ENCODE data around the gene SLC16A4. TPM values are rescaled to one million over a fixed set of nuclear protein-coding genes. Genes with fewer than 3 reads are reported as not detected.

SLC16A4 gene
- total RNA-seq, 1 donor from 2014 or later = 1.2 TPM

DNA sequence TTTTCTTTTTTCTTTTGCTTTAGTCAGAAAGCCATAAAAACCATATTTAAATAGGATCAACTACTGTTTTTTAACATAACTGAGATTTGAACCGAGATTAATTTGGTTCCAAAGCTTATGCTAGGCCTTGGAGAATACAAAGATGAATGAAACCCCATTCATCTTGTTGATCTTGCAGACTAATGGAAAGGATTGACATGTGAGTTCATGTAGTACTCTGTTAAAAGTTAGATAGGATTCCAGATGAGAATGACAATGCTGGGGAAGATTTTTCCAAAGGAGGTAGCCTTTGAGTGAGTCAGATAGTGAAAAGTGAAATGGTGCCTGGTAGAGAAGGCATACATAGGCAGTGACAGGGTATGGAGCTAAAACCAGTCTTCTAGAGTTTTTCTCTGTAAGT, 29.0 kb downstream of the SLC16A4 start:
- no peak for DNase-seq (ENCODE audit: extremely low read depth, low read depth, low spot score)

DNA sequence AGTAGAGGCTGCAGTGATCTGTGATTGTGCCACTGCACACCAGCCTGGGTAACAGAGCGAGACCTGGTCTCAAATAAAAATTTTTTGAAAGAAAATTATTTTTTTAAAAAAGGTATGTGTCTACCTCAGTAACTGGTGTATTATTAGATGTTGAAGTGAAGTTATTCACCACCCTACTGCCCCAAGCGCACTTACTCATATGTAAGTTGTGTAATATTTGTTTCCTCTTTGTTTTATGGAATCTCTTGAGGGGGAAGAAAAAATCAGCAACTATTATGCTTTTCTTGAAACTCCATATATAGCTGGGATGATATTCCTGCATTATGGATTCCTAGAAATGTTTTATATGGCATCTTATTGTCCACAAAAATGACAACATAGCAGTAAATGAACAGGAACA, 30.4 kb downstream of the SLC16A4 start:
- DNase-seq (ENCODE audit: extremely low read depth, low read depth, low spot score) = no peak

DNA sequence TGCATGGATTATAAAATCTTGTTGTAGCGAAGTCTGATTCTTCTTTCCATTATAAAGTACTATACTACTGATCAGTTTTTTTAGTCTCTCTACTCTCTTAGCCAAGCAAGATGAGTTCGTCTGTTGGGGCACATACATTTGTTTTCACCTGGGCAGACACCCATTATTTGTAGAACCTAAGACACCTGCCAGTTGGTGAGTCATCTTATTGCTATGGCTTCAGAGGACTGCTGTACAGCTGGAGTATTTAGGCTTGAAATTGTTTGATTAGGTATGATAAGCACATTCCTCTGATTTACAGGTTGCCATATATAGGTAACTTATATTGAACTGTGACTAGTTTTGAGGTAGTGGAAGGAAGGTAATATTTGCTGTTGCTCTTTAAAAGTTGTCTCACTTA, 34.4 kb downstream of the SLC16A4 start:
- no peak for DNase-seq (ENCODE audit: extremely low read depth, low read depth, low spot score)

DNA sequence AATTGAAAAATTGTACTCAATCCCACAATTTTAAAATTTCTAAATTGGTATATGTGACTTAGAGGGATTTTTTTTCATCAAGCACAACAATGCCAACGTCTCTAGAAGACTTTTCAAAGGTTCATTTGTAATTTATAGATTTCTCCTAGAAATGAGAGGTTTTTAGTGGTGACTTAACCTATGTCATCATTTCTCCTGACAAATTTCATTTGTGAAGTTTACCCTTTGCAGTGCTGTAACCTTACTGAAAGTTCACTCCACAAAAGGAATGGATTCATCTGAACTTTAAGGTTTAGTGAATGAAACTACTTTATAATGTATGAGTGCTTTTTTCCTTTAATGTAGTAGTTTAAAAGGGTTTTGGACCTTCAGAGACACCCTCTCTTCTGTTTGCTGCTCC, 35.5 kb downstream of the SLC16A4 start:
- DNase-seq (ENCODE audit: extremely low read depth, low read depth, low spot score) = no peak

DNA sequence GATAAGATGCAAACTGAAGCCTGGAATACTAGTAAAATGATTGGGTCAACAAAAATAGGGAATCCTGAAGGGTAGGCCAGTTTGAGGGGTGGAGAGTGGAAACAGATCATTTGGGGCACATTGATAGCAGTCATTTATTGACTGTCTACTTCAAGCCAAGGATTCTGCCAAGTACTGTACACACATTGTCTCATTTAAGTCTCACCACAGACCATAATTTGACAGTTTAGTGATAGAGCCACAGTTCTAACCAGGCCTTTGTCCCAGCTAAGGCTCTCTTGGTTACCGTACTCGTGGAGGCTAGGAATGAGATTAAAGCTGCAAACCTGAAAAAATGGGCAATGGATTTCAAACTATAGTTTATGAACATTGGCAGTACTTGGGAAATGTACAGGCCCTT, 40.5 kb downstream of the SLC16A4 start:
- no peak for DNase-seq (ENCODE audit: extremely low read depth, low read depth, low spot score)

DNA sequence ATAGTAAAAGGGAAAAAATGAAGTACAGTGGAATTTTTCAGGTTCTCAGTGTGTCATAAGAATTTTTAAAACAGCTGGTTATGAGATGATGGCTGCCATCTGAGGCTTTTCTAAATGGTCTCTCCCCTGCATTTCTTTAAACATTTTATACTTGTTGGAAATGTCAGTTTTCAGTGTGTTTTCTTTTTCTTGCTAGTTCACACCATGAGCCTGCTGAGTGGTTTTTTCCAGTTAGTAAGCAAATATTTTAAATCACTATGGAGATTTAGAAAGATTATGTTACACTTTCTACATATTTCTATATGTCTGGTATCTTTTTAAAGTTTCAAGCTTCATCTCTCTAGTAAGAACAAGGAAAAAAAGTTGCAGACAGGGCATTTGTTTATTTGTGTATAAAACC, 42.1 kb downstream of the SLC16A4 start:
- DNase-seq (ENCODE audit: extremely low read depth, low read depth, low spot score) = no peak

DNA sequence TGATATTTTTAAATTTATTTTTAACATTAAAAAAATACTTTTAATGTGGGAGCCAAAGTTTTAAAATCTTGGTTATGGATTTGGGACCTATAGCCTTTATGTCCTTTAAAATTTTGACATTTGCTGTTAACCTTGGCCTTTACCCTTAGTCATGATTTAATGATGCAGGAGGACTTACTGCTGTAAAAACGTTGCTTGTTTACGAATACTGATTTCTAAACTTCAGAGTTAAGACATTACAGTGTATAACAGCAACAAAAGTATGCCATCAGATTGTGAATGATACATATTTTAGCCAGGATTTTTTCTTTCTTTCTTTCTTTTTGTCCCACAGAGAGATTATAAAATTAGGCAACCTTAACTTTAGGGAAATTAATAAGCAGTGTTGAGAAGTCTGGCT, 42.8 kb downstream of the SLC16A4 start:
- DNase-seq (ENCODE audit: extremely low read depth, low read depth, low spot score) = no peak

DNA sequence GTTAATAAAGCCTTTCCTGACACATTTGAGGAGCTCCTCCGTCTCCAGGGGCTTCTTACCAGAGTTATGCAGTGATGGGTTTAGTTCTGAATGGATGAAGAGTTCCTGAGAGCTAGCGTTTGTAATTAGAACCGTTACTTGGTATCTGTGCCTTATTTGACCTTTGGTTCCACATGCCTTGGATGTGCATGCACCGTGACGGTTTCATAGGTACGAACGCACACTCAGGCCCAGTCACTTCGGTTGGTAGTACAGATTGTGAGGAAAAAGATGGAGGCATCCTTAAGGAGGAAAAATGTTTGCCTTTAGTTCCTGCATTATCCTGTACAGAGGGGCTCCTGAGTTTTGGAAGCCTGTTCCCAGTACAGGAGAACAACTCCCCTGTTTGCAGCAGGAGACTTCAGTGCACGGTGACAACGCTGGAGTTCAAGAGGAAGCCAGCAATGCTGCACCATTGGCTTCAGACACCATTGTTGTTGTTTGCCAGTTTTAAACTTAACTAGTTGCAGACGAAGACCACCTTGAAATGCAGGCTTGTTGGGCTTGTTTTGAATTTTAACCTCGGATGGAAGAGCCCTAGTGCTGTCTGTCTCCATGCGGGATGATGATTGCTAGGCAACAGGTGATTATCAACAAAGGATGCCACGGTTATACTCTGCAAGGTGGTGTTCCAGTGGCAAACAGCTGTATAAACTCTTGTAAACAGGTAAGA, 43.5 kb downstream of the SLC16A4 start:
- DNase-seq (ENCODE audit: extremely low read depth, low read depth, low spot score) = no peak

DNA sequence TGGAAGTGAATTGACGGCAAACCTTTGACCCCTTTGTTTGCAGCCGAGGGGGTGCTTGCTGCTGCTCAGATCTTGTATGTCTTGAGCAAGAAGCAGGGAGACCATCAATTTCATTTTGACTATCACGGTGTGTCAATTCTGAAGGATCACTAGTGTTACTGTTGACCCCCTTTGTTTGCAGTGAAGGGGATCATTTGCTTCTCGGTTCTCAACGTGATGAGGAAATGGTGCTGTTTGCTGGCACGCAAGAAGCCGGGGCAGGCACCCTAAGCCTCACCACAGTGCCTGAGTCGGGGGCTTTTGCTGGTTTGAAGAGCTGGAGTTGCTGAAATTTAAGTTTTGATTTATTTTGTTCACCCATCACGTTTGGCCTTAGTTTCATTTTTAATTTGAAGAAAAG, 44.1 kb downstream of the SLC16A4 start:
- DNase-seq (ENCODE audit: extremely low read depth, low read depth, low spot score) = no peak

DNA sequence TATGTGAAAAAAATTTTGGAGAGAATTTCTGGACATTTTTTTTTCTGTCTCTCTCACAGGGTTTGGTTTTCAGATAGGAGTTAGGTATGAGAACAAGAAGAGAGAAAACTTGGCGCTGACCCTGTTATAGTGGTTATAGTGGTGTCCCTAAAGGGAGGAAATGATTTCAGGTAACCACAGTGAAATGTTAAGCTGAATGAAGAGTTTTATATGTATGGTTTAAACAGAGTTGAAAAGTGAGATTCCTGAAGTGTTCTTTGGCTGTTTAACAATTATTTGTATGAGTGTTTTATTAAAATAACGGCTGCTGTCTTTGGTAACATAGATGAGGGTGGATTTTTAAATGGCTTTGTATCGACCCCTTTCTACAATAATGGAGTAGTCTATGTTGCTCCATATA, 45.3 kb downstream of the SLC16A4 start:
- DNase-seq (ENCODE audit: extremely low read depth, low read depth, low spot score) = no peak

DNA sequence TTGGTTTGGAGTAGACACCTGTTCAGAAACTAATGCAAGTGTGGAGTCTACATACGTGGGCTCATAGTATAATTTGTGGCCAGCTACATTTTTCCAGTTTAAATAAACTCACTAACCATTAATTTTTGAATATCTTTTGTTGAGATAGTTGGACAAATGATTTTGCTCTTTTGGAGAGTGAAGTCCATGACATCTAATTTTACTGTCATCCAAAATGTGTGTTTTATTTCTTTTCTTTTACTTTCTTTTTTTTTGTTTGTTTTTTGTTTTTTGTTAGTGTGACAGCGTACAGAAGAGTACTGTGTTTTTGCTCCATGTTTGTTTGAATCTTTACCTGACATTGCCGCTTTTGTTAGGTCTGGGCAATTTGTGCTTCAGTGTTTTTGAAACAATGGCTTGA, 46.7 kb downstream of the SLC16A4 start:
- DNase-seq (ENCODE audit: extremely low read depth, low read depth, low spot score) = no peak

DNA sequence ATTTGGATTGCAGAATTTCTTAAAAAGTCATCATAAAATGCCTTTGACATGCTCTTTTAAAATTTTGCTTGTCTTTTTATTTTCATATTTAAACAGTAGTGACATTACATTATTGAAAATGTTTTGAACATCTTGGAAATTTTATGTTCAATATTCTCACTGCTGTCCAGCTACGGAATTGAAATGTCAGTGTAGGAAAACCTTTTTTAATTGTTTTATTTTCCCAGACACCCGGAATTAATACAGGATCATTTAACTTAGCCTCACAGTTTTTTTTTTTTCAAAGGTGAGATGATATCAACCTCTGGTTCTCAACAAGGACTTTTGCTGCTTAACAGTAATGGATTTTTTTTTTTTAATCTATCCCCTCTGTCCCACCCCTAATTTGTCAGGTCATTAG, 47.6 kb downstream of the SLC16A4 start:
- DNase-seq (ENCODE audit: extremely low read depth, low read depth, low spot score) = no peak

DNA sequence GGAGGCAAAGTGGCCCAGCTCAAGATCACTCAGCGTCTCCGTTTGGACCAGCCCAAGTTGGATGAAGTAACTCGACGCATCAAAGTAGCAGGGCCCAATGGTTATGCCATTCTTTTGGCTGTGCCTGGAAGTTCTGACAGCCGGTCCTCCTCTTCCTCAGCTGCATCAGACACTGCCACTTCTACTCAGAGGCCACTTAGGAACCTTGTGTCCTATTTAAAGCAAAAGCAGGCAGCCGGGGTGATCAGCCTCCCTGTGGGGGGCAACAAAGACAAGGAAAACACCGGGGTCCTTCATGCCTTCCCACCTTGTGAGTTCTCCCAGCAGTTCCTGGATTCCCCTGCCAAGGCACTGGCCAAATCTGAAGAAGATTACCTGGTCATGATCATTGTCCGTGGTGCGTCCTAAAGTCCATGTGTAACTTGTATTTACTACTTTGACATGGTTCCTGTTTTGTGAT, 48.9 kb downstream of the SLC16A4 start:
- DNase-seq (ENCODE audit: extremely low read depth, low read depth, low spot score) = no peak

DNA sequence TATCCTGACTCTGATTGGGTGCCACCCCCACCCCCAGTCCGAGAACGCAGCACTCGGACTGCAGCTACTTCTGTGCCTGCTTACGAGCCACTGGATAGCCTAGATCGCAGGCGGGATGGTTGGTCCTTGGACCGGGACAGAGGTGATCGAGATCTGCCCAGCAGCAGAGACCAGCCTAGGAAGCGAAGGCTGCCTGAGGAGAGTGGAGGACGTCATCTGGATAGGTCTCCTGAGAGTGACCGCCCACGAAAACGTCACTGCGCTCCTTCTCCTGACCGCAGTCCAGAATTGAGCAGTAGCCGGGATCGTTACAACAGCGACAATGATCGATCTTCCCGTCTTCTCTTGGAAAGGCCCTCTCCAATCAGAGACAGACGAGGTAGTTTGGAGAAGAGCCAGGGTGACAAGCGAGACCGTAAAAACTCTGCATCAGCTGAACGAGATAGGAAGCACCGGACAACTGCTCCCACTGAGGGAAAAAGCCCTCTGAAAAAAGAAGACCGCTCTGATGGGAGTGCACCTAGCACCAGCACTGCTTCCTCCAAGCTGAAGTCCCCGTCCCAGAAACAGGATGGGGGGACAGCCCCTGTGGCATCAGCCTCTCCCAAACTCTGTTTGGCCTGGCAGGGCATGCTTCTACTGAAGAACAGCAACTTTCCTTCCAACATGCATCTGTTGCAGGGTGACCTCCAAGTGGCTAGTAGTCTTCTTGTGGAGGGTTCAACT, 49.5 kb downstream of the SLC16A4 start:
- no peak for DNase-seq (ENCODE audit: extremely low read depth, low read depth, low spot score)

DNA sequence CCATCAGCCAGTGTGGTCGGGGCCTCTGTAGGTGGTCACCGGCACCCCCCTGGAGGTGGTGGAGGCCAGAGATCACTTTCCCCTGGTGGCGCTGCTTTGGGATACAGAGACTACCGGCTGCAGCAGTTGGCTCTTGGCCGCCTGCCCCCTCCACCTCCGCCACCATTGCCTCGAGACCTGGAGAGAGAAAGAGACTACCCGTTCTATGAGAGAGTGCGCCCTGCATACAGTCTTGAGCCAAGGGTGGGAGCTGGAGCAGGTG, 50.7 kb downstream of the SLC16A4 start:
- no peak for DNase-seq (ENCODE audit: extremely low read depth, low read depth, low spot score)

DNA sequence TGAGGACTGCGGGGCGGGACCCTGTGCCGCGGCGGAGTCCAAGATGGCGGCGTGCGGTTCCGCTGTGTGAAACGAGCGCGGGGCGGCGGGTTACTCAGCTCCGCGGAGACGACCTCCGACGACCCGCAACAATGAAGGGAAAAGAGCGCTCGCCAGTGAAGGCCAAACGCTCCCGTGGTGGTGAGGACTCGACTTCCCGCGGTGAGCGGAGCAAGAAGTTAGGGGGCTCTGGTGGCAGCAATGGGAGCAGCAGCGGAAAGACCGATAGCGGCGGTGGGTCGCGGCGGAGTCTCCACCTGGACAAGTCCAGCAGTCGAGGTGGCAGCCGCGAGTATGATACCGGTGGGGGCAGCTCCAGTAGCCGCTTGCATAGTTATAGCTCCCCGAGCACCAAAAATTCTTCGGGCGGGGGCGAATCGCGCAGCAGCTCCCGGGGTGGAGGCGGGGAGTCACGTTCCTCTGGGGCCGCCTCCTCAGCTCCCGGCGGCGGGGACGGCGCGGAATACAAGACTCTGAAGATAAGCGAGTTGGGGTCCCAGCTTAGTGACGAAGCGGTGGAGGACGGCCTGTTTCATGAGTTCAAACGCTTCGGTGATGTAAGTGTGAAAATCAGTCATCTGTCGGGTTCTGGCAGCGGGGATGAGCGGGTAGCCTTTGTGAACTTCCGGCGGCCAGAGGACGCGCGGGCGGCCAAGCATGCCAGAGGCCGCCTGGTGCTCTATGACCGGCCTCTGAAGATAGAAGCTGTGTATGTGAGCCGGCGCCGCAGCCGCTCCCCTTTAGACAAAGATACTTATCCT, 51.2 kb downstream of the SLC16A4 start:
- DNase-seq (ENCODE audit: extremely low read depth, low read depth, low spot score) = no peak

DNA sequence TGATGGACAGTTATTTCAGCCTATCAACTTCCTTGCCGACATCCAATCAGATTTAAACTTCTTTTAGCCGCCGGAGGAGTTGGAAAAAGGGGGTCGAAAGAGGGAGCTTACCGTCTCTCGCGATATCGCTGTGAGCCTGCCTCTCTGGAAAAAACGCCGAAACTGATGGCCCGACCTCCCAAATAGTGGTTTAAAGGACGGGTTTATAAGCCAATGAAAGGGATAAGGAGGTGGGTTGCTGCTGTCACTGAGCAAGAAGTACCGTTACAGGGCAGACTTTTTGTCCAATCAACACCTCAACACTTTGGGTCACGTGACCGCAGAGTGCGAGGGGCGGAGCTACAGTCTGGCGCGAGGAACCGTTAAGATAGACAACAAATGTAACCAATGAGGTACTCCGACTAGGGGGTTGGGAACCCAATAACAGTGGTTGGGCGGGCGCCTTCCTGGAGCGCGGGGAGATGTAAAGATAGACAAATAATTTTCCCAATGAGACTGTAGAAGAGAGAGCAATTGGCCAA, 51.9 kb downstream of the SLC16A4 start, which contains the start of gene RBM15:
Gene RBM15 (plus strand): TSS at position 492 of the 521 bp plus-strand sequence. CDS start 29 bp downstream, at position 521.
- peak; percentile 100 for DNase-seq (ENCODE audit: extremely low read depth, low read depth, low spot score)

DNA sequence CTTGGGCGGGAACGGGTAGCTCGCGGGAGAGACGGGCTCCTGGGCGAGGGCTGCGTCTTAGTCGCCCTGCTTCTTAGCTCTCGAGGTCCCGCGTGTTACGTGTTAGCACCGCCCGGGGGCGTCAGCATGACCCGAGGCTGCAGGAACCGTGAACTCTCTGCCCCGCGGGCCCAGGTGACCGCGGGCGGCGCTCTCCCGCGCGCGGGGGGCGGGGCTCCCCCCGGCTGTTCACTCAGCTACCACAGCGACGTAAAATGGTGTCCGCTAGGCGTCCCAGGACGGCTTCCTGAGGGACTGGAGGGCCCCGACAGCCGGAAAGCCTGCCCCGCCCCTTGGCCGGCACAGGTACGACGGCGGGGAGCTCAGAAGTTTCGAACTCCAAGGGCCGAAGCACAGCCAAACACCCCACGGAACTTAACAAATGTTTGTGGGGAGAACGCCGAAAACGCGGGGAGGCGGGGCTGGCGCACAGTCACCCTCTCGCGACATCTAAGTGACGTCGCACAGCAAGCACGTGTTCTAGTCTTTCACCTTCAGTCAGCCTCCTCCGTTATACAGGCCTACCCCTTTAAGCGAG, 52.4 kb downstream of the SLC16A4 start:
- DNase-seq (ENCODE audit: extremely low read depth, low read depth, low spot score) = no peak

DNA sequence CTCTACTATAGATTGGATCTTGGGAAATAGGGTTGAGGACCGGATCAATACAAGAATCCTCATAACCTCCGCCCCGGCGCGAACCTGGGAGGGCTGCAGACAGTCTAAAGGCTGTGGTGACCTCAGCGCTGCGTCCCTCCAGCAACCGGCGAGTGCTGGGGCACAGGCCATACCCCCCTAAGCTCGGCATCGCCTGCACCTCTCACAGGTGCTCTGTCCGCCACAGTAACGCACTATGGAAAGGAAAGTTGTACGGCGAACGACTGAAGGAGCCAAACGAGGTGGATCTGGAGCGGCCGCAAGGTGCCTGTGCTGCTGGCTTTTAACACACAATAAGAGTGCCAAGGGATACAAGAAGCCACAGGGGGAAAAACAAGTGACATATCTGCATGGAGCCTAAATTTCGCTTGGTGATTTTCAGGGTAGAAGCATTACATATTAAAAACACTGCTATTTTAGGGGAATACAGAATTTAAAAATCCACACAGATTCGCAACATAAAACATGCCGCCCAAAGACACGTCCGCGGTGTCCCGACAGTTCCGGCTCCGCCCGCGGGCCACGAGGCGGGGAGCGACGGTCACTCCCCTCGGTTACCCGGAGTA, 53.0 kb downstream of the SLC16A4 start:
- DNase-seq (ENCODE audit: extremely low read depth, low read depth, low spot score) = no peak

DNA sequence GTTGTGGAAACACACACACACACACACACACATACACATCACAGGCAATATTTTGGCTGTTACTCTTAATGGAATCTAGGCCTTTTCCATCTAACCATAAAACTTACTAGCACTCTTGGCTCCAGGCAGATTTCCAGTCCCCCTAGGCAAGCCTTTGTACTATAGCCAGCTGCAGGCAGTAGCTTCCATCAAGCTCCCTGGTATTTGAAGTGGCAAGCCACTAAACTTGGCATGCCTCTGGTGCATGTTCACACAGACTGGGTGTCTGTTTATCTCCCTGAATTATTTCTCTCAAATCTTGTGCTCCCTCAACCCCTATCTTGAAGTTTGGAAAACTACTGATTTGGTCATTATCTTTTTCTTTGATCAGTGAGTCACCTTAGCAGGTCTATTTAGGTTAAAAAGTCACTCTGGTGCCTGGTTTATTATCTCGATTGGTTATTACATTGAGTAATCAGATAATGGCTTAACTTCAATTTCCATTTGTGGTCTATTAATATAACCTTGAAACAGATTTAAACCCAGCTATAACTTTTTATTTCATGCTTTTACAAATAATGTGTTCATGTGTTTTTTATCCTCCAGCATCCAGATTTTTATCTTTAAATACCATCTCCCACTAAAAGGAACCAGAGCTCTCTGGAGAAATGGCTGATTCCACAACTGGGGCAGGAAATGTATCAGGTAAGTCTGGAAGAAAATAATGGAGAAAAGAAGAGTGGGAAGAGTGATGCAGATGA, 54.4 kb downstream of the SLC16A4 start:
- DNase-seq (ENCODE audit: extremely low read depth, low read depth, low spot score) = no peak
